H9 (cell line): ENCODE measurements around the gene SLC5A2. TPM values are rescaled to one million over a fixed set of nuclear protein-coding genes. Genes with fewer than 3 reads are reported as not detected.

Source experiments
- DNase-seq: peaks from one replicate; pipeline ENCODE4 v3.0.0-alpha.2; 2017
- H2AFZ ChIP-seq: one replicate; pipeline ENCODE4 v1.6.1; 2013; ENCODE audit warnings: mild to moderate bottlenecking, low read length, control low read depth, moderate library complexity
- H2AK5ac ChIP-seq: 2 replicates; pipeline ENCODE4 v1.6.1; 2013; ENCODE audit warnings: low read length, control low read depth, mixed read lengths; ENCODE audit not compliant: insufficient read length
- H2BK120ac ChIP-seq: one replicate; pipeline ENCODE4 v1.6.1; 2013; ENCODE audit warnings: low read depth, mild to moderate bottlenecking, low read length, control low read depth, inconsistent platforms; ENCODE audit not compliant: poor library complexity, severe bottlenecking
- H2BK12ac ChIP-seq: 2 replicates; pipeline ENCODE4 v1.6.1; 2013; ENCODE audit warnings: low read length, control low read depth, mixed read lengths, low read depth; ENCODE audit not compliant: insufficient read length
- H2BK15ac ChIP-seq: 2 replicates; pipeline ENCODE4 v1.6.1; 2013; ENCODE audit warnings: low read depth, low read length, control low read depth
- H2BK20ac ChIP-seq: one replicate; pipeline ENCODE4 v1.6.1; 2013; ENCODE audit warnings: low read depth, mild to moderate bottlenecking, low read length, control low read depth, inconsistent platforms; ENCODE audit not compliant: poor library complexity, severe bottlenecking
- H2BK5ac ChIP-seq: 2 replicates; pipeline ENCODE4 v1.6.1; 2013; ENCODE audit warnings: low read length, control low read depth, mixed read lengths; ENCODE audit not compliant: insufficient read length
- H3K14ac ChIP-seq: 2 replicates; pipeline ENCODE4 v1.6.1; 2013; ENCODE audit warnings: low read length, control low read depth; ENCODE audit not compliant: insufficient read depth
- H3K18ac ChIP-seq: 2 replicates; pipeline ENCODE4 v1.6.1; 2013; ENCODE audit warnings: low read depth, mild to moderate bottlenecking, mixed read lengths, low read length, control low read depth; ENCODE audit not compliant: insufficient read length
- H3K23ac ChIP-seq: 2 replicates; pipeline ENCODE4 v1.6.1; 2013; ENCODE audit warnings: low read length, control low read depth, mixed read lengths, low read depth; ENCODE audit not compliant: insufficient read length
- H3K23me2 ChIP-seq: 2 replicates; pipeline ENCODE4 v1.6.1; 2013; ENCODE audit warnings: low read depth, mild to moderate bottlenecking, mixed read lengths, low read length, control low read depth; ENCODE audit not compliant: insufficient read length, poor library complexity, severe bottlenecking
- H3K27ac ChIP-seq: 2 replicates; pipeline ENCODE4 v1.5.1; 2013; ENCODE audit warnings: low read length, control low read depth, mixed read lengths, low read depth; ENCODE audit not compliant: insufficient read length
- H3K27me3 ChIP-seq: 2 replicates; pipeline ENCODE4 v1.6.1; 2013; ENCODE audit warnings: low read length, control low read depth, inconsistent platforms; ENCODE audit not compliant: insufficient read depth
- H3K4ac ChIP-seq: 2 replicates; pipeline ENCODE4 v1.6.1; 2013; ENCODE audit warnings: low read depth, mild to moderate bottlenecking, control low read depth, inconsistent platforms, low read length, moderate library complexity
- H3K4me1 ChIP-seq: 2 replicates; pipeline ENCODE4 v1.6.1; 2013; ENCODE audit warnings: low read length, control low read depth, inconsistent platforms; ENCODE audit not compliant: insufficient read depth
- H3K4me2 ChIP-seq: 2 replicates; pipeline ENCODE4 v1.6.1; 2013; ENCODE audit warnings: low read length, control low read depth, mixed read lengths; ENCODE audit not compliant: insufficient read length, insufficient read depth
- H3K56ac ChIP-seq: 2 replicates; pipeline ENCODE4 v1.6.1; 2013; ENCODE audit warnings: low read depth, mild to moderate bottlenecking, mixed read lengths, low read length, control low read depth; ENCODE audit not compliant: insufficient read length
- H3K79me1 ChIP-seq: 2 replicates; pipeline ENCODE4 v1.6.1; 2013; ENCODE audit warnings: low read depth, mild to moderate bottlenecking, moderate library complexity, low read length, control low read depth, inconsistent platforms; ENCODE audit not compliant: insufficient read depth, poor library complexity, severe bottlenecking
- H3K79me2 ChIP-seq: 2 replicates; pipeline ENCODE4 v1.6.1; 2013; ENCODE audit warnings: low read length, control low read depth, inconsistent platforms; ENCODE audit not compliant: insufficient read depth
- H3K9ac ChIP-seq: 2 replicates; pipeline ENCODE4 v1.6.1; 2013; ENCODE audit warnings: low read length, control low read depth, mixed read lengths; ENCODE audit not compliant: insufficient read length; ENCODE audit errors: extremely low read depth
- H3K9me3 ChIP-seq: one replicate; pipeline ENCODE4 v1.6.1; 2013; ENCODE audit warnings: low read depth, low read length, inconsistent platforms; ENCODE audit not compliant: control insufficient read depth
- H3T11ph ChIP-seq: one replicate; pipeline ENCODE4 v1.6.1; 2013; ENCODE audit warnings: mild to moderate bottlenecking, low read length, control low read depth, inconsistent platforms
- H4K20me1 ChIP-seq: one replicate; pipeline ENCODE4 v1.6.1; 2013; ENCODE audit not compliant: control insufficient read depth, insufficient read length, insufficient read depth
- H4K5ac ChIP-seq: 2 replicates; pipeline ENCODE4 v1.6.1; 2013; ENCODE audit warnings: low read depth, mild to moderate bottlenecking, mixed read lengths, low read length, control low read depth; ENCODE audit not compliant: insufficient read length
- H4K8ac ChIP-seq: replicated peaks from 2 replicates; pipeline ENCODE4 v1.6.1; 2013; ENCODE audit warnings: low read length, control low read depth, mixed read lengths, low read depth; ENCODE audit not compliant: insufficient read length
- H4K91ac ChIP-seq: 2 replicates; pipeline ENCODE4 v1.6.1; 2013; ENCODE audit warnings: low read depth, mild to moderate bottlenecking, moderate library complexity, mixed read lengths, low read length, control low read depth; ENCODE audit not compliant: insufficient read length
- H3K27ac Mint-ChIP-seq, 3 experiments: 2 replicates in 2 of 3; 3 replicates in 1 of 3; pipeline ENCODE4 v1.8.0; 2020 to 2021; ENCODE audit warnings: mixed read lengths in 3 of 3, mild to moderate bottlenecking in 1 of 3, moderate library complexity in 1 of 3
- H3K27me3 Mint-ChIP-seq: 2 replicates; pipeline ENCODE4 v1.8.0; 2021; ENCODE audit warnings: low read depth, mild to moderate bottlenecking, moderate library complexity, mixed read lengths
- H3K36me3 Mint-ChIP-seq, 3 experiments: 2 replicates in 2 of 3; 3 replicates in 1 of 3; pipeline ENCODE4 v1.8.0; 2020 to 2021; ENCODE audit warnings: low read depth in 3 of 3, mixed read lengths in 3 of 3; ENCODE audit not compliant: insufficient read depth in 1 of 3
- H3K4me1 Mint-ChIP-seq, 2 experiments: 2 replicates each; pipeline ENCODE4 v1.8.0; 2020; ENCODE audit warnings: mixed read lengths in 2 of 2
- H3K4me3 Mint-ChIP-seq, 2 experiments: 2 replicates in 1 of 2; 3 replicates in 1 of 2; pipeline ENCODE4 v1.8.0; 2020 to 2021; ENCODE audit warnings: mild to moderate bottlenecking in 2 of 2, mixed read lengths in 2 of 2, moderate library complexity in 1 of 2
- H3K9me3 Mint-ChIP-seq, 2 experiments: 2 replicates in 1 of 2; 3 replicates in 1 of 2; pipeline ENCODE4 v1.8.0; 2020; ENCODE audit warnings: mild to moderate bottlenecking in 2 of 2, mixed read lengths in 2 of 2, moderate library complexity in 1 of 2
- CTCF ChIP-seq: fragments of 200-600 bp; sonication (generic); conservative IDR thresholded peaks from 3 replicates; pipeline ENCODE4 v1.8.0; 2021; ENCODE audit warnings: antibody characterized with exemption, mild to moderate bottlenecking
- WGBS: extraction: QIAGEN DNeasy Blood & Tissue Kit; methylation state at CpG from one replicate; pipeline ENCODE4 v1.1.7; 2013; ENCODE audit warnings: missing lambda C conversion rate, low lambda C conversion rate, mixed read lengths; ENCODE audit not compliant: insufficient read length; ENCODE audit errors: extremely low coverage; 5-methylcytosine and 5-hydroxymethylcytosine counted together
- total RNA-seq: library from RNA; stranded (reverse); gene quantifications from 2 replicates; pipeline ENCODE4 v1.2.1, GENCODE V29; 2021

Gene SLC5A2
- total RNA-seq, 1 experiment from 2014 or later = 0.52 TPM

DNA sequence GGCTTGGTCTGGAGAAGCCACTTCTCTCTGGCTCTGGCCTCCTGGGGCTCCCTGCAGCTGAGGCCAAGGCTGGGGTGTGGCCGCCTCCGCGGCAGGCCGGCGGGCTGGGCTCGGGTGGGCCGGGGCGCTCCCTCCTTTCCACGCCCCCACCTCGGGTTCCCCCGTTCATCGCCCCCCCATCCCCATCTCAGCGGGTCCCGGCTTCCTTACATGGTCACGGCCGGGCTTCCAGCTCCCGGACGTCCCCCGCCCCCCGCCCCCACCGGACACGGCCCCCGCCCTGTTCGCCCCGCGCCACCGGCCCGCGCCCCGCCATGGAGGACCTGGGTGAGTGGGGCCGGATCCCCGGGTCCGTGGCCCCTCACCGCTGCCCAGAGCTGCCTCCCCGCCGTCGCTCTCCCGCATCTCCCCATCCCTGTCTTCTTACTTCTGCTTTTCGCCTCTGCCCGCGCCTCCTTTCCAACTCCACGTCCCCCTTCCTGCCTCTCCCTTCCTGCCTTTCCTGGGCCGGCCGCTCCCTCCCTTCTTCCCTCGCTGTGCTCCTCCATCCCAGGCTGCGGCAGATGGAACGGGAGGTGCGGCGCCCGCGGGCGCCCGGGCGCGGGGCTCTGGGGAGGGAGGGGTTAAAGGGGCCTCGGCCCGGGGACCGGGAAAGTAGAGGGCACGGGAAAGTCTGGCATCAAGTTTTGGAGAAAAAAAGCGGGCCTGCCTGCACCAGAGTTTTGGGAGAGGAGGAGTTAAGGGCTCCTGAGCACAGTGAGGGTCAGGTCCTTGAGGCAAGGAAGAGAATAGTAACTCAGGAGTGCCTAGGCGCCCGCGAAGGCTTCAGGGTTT is 10.8 kb upstream of the SLC5A2 start, which contains the start of gene TGFB1I1:
TGFB1I1 (plus strand) TSS at position 278 of the 834 bp plus-strand sequence; CDS start at position 315, 37 bp downstream.
- H3K27ac ChIP-seq = no peak within 1 kb of the TSS
- H2BK15ac ChIP-seq = no peak within 1 kb of the TSS
- H3K9me3 ChIP-seq = no peaks in the 10 kb centered on the region
- peak within 1 kb of the TSS; percentile 53 for H3K18ac ChIP-seq
- Mint-ChIP-seq H3K27me3 (peaks cover 46% of the 10 kb centered on the region), H3K27ac (peak within 1 kb of the TSS in 1 of 3 experiments; percentile 91; a peak in 1 of 7 replicates), H3K4me1 (peaks cover 14 to 20% of the 10 kb centered on the region in 2 experiments), H3K4me3 (peak within 1 kb of the TSS; percentile 80 to 89), H3K9me3 (no peaks in the 10 kb centered on the region; a peak in 1 of 5 replicates), H3K36me3 (peaks cover 0 to 17% (median 1%) of the 10 kb centered on the region in 3 experiments; a peak in 3 of 7 replicates)
- H3K4me1 ChIP-seq = peaks cover 3% of the 10 kb centered on the region; the same call in 1 of the 2 replicates
- H3K14ac ChIP-seq = peak within 1 kb of the TSS; percentile 62; the same call in 1 of the 2 replicates
- H3K9ac ChIP-seq = peak within 1 kb of the TSS; percentile 25
- no peaks in the 10 kb centered on the region for H3K79me2 ChIP-seq
- no peak within 1 kb of the TSS for H4K5ac ChIP-seq
- TF ChIP-seq CTCF = no peak
- H4K91ac ChIP-seq = no peak within 1 kb of the TSS
- no peak within 1 kb of the TSS for H2AK5ac ChIP-seq
- no peak within 1 kb of the TSS for H3K56ac ChIP-seq
- no peaks in the 10 kb centered on the region for H3K79me1 ChIP-seq
- no peak within 1 kb of the TSS for H2BK12ac ChIP-seq
- no peak within 1 kb of the TSS for H2BK20ac ChIP-seq
- H3K4ac ChIP-seq = no peak within 1 kb of the TSS
- H4K8ac ChIP-seq = no peak within 1 kb of the TSS
- peaks cover 18% of the 10 kb centered on the region for H3K23me2 ChIP-seq
- no peak within 1 kb of the TSS for H2BK120ac ChIP-seq
- no peak within 1 kb of the TSS for H2AFZ ChIP-seq
- no peaks in the 10 kb centered on the region; the same call in 1 of the 2 replicates for H3K27me3 ChIP-seq
- H2BK5ac ChIP-seq = no peak within 1 kb of the TSS
- peak; percentile 50 for DNase-seq
- no peak within 1 kb of the TSS for H3K23ac ChIP-seq
- peak within 1 kb of the TSS; percentile 54 for H3K4me2 ChIP-seq
- no CpG with 5 or more reads among the region's 63 CpGs for WGBS
- H4K20me1 ChIP-seq = no peaks in the 10 kb centered on the region
- no peak within 1 kb of the TSS for H3T11ph ChIP-seq
